GM18520 (cell line): ENCODE measurements around the gene CDC26.

Source experiments
- ATAC-seq: cut with Tn5 transposase; IDR thresholded peaks from one replicate; pipeline ENCODE4 v1.9.1; 2021; ENCODE audit not compliant: unreplicated experiment

CDC26 gene

DNA sequence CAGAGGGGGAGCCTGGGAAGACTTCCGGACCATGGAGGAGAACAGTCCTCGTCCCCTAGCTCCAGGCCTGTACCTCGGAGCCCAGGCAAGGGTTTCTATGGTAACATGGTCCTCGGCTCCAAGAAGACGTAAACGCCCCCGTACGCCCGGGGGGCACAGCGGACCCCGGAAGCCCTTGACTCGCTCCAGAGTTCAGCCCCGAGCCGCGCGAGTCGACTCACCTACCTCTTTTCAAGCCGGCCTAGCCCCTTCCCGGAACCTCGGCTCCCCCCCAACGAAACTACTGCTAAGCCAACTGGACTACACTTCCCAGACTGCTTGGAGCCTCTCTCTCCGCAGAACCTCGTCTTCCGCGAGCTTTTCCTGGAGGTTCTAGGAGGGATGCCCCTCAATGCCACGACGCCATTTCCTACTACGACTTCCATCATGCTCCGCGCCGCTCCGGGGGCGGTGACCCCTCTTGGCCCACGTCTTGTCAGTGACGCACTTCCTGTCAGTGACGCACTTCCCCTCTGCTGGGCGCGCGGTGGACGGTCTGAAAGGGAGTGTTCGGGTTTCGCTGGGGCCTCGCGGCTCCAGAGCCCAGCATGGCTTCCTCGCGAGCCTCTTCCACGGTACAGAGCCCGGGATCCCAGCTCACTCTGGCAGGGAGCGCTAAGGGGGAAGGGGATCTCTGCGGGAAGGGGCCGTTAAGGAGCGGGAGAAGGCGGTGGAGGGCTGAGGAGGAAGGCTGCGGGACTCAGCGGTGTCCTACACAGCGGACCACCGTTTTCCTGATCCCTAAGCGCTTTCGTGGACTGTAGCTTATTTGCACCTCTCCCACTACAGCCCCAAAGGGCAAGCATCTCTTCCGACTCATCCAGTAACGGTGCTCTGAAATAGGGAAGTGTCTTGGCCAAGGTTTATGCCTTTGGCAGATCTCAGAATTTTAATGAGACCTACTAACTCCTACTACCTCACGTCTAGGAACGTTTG, at the start of gene CDC26, which contains the start of gene PRPF4:
Gene CDC26 (minus strand): TSS at position 416 of the 975 bp plus-strand sequence. CDS start 3,065 bp downstream, outside the sequence.
Gene PRPF4 (plus strand): TSS at position 502 of the 975 bp plus-strand sequence. CDS start 86 bp downstream, at position 588.
- ATAC-seq: peak; percentile 97

DNA sequence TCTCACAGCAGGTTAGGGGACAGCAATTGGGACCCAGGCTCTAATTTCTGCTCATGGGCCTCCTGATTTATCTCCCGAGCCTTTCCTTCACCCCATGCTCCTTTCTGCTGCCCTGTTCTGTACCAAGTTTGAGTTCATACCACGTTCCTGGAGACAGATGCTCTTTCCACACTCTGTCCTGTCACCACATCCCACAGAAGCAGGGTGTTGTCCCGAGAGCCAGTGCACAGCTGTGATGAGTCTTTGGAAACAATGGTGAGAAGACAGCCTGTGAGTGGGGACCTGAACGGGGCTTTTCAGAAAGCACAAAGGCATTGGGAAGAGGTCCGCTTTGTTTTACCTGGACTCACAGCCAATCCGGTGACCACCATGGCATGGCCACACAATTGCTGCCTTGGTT, 47.3 kb upstream of the CDC26 start:
- no peak for ATAC-seq

DNA sequence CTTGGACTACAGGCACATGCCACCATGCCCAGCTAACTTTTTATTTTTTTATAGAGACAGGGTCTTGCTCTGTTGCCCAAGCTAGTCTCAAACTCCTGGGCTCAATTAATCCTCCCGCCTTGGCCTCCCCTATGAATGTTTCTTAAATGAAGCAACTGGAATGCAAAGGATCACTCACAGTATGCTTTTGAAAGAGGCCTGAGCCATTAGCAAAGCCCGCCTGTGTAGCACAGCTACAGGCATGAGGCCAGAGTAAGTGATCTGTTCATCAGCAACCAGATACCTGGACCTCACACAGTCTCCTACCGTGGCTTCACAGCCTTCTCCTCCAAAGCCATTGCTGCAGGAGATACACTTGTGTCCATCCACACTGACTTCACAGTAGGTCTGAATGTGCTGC, 44.7 kb upstream of the CDC26 start:
- no peak for ATAC-seq

DNA sequence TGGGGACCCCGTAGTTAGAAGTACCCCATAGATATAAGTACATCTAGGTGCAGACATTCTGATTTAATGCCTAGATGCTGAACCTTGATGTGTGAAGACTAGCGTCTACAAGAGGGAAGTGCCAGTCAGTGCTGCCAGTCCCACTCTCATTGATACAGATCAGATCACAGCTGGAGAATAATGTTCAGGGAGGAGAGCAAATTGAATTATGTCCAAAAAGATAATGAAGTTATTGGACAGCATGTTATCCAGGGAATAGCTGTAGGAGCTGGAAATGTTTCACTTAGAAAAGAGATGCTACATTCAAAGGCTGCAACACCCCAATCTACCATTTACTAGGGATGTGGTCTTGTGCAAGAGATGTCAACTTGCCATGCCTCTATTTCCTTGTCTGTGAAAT, 43.7 kb upstream of the CDC26 start:
- ATAC-seq: no peak

DNA sequence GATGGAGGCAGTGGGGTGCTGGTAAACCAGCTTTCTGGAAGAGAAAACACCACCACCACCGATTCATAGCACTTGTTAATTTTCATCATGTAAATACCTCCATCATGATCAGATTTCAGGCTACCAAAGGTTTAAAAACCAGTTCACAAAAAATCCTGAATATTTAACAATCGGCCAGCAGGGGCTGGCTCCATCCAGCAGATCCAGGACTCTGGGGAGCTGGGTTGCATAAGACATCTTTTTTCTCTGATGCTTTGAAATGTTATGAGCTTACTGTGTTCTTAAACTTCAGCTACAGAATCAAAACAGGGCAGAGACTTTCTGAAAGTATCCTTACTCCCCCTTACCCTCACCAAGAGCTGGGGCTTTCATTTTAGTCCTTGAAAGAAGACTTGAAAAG, 42.4 kb upstream of the CDC26 start:
- no peak for ATAC-seq

DNA sequence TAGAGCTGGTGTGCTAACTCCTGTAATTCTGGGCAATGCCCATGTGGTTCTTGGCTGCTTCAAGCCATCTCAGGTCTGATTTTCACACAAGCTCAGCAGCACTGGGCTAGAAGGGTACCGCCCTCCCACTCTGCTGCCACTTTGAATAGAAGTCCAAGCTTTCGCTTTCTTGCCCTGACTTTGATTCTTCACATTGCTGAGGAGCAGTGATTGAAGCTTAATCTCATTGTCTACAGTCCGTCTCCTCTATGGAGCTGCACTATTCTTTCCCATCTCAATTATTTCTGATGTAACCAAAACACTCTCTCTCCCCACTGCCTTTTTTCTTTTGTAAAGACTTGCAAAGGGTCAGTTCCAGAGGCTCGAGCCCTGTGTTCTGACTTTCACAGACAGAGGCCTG, 40.7 kb upstream of the CDC26 start:
- ATAC-seq: no peak

DNA sequence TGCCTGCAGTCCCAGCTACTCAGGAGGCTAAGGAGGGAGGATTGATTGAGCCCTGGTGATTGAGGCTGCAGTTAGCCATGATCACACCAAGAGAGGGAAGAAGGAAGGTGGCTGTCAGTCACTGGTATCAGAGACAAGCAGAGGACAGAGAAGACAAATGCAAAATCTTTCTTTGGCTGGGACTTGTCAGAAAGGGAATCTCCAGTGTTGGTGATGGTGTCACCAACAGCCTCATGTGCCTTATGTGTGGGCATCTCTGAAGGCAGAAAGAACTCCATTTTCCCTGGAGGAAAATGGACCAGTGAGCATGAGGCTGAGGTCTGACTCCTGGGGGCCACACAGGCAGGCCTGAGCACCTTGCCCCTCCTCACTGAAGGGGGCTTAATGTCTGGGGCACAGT, 39.9 kb upstream of the CDC26 start:
- no peak for ATAC-seq

DNA sequence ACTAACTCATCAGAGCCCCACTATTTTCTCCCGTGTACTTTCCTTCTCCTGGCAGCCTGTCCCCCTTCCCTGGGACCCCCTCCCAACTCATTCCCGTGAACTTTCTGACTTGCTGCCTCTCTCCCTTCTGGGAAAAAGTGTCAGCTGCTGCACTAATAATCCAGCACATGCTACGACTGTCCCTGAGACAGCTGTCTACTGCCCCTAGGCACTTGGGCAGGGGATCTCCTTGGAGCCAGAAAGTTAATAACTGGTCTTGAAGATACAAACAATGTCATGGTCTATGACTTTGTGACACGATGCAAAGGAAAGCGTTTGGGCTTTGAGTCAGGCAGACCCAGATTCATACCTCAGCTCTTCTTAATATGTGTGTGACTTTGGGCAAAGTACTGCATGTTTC, 37.9 kb upstream of the CDC26 start:
- ATAC-seq: no peak

DNA sequence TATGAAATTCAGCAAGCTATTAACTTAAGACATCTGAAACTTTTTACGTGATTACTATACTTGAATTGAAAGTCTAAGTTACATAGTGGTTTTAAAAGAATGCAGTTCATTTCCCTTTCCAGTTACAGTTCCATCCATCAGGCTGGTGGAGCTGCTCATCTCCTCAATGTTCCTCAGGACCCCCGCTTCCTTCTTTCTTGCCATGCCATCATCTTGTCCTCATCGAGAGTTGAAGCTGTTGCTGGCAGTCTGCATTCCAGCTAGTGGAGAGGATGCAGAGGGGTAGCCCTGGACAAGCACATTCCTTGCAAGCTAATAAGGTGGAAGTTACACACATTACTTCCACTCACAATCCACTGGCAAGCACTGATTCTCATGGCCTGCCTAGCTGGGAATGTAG, 36.6 kb upstream of the CDC26 start:
- ATAC-seq: no peak

DNA sequence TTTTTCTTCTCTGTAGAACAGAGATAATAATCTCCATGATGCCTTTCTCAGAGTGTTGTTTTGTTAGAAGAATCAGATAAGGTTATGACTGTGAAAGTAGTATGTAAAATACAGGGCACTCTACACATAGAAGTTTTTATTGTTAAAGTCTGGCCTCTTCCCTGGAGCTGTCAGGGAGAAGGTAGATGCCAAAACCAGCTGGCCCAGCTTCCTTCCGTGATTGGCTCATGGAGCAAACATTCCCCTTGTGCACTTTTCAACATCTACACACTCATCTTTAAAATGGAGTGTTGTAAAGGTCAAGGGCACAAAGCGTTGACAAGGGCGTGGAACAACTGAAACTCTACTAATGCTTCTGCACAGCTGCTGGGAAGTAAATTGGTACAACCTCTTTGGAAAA, 35.2 kb upstream of the CDC26 start:
- ATAC-seq: no peak

DNA sequence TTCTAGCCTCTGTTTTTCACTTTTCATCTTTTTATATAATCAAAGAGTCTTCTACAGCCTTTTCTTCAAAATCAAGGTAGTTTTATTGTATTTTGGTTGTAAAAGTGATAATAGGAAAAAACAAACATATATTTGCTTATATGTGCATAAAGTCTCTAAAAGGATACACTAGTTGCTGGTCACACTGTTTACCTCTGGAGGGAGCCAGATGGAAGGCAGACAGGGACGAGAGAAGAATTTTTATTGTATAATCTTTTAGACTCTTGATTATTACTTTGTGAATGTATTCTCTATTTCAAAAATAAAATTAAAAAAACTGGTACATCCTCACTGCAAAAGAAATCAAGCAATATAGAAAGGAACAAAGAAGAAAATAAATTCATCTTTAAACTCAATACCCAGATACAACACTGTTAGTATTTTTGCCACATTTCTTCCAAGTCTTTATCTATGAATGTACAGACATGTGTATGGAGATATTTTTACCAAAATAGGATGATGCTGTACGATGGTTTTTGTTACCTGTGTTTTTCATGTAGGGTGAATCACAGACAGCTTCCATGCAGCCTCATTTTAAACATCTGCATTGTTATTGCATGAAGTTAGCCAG, 33.9 kb upstream of the CDC26 start:
- ATAC-seq: no peak

DNA sequence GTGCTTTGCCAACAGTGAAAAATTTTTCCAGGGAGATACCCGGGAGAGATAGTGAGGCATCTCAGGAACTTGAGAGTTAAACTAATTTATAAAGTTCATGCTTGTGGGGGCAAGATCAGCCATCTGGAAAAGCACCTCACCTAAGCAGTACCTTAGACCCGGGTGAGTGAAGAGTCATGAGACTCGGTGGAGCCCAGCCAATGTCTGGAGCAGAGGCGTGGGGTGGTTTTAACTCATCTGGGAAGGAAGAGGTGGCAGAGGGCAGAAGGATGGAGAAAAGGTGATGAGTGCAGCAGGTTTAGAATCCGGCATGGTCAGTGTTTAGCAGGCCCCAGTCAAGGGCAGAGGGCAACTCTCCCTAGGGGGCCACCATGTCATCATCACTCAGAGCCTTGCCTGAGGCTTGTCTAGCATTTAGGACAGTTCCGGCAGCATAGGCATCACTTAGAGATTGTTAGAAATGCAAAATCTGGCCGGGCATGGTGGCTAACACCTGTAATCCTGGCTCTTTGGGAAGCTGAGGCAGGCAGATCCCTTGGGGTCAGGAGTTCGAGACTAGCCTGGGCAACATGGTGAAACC, 32.1 kb upstream of the CDC26 start:
- no peak for ATAC-seq

DNA sequence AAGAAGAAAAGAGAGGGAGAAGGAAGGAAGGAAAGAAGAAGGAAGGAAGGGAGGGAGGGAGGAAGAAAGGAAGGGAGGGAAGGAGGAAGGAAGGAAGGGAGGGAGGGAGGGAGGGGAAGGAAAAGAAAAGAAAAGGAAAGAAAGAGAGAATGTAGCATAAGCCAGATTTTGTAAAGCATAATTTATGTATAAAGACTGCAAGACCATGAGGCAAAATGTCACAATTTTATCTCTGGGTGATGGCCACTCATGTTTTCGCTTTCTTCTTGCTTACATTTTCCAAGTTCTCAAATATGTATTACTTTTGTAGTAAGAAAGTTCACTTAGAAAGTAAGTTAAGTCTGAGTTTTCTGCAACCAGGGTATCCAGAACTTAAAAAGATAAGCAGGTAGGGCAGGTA, 31.2 kb upstream of the CDC26 start:
- ATAC-seq: no peak

DNA sequence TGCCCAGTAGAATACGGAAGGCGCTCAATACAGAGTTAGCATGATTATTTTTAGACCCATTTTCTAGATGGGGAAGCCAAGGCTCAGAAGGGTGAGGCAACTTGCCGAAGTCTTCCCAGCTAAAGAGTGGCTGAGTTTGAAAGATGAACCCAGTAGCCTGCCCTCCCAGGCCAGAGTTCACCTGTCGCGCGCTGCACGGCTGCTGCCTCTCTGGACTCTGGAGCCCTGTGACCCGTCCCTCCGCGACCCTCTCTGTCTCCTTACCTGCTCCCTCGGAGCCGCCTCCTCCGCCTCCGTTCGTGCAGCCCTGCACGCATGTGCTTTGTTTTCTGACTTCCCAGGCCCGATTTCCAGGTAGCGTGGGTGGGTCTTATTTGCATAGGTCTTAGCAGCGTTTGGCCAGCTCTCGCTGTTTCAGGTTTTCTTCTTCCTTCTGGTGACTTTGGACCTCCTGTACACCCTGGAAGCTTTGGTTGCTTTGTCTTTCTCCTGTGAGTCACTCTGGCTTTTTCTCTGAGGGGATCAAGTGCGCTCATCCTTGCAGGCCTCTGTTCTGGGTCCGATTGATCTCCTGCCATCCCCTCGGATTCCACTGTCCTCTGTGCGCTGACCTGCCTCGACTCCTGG, 27.5 kb upstream of the CDC26 start, which contains the start of gene RNF183:
Gene RNF183 (minus strand): TSS at position 585 of the 627 bp plus-strand sequence. CDS start 5,192 bp downstream, outside the sequence.
- ATAC-seq: no peak

DNA sequence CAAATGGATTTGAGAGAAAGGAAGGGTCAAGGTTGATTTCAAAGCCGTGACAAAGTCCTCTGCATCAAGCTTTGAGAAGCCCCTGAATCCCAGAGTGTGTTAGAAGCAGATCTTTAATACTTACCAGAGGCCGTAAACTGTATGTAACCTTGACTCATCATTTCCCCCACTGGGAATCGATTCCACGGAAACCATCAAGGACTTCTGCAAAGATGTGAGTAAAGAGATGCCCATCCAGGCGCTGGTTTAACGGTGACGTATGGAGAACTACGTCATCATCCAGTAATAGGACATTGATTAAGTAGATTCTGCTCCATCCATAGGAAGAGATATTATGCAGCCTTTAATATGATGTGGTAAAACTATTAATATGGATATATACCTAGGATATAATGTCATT, 26.2 kb upstream of the CDC26 start:
- no peak for ATAC-seq

DNA sequence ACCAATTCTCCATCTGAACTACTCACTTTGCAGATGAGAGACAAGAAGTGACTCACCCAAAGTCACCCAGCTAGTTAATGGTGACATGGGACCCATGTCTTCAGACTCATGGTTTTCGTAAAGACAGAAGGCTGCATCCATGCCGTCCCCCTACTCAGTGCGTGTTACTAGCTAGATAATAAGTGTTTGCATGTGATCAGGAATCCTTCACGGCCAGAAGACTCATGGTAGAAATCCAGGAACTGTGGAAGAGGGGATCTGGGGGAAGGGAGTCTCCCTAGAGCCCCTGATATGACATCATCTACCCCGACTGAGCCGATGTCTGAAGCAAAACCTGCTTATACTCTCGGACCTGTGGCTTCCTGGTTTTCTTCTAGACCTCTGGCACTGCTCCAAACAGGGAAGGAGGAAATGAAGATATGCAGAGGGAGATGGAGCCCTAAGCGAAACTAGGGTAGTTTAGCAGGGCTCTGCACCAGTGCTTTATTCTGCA, 24.5 kb upstream of the CDC26 start:
- no peak for ATAC-seq

DNA sequence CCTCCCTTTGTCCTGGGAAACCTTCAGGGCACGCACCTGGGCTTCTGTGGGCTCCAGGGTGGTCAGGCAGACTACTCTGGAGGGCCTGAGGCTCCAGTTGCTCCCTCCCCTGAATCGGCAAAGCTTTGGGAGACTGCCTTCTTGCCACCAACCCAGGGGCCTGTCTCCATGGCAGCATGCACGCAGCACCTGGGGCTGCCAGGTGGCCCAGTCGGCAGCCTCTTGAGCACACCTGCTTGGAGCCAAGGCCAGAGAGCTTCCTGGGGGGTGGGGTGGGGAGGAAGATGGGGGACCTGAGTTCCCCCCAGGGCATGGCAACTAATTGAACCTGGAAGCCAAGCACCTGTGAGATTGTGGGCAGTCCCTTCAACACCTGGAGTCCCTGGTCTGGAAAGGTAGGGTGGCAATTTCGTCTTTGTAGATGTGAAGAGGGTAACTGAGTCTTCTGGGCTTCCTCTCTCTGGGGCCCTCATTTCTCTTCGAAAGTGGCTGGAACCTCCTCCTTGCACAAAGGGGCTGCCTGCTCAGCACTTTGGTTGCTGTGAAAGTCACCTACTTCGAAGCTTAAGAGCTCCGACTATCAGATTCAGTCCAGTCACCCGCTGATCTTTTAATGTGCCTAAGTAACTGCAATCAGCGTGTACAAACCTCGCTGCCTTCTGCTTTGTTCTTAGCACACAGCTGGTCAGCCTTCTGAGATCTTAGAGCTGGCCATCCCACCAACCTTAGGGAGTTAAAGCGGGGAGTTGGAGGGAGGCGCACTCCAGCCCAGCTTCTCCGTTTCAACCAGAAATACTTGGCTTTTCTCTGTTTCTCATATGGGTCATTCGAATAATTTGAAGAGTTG, 23.8 kb upstream of the CDC26 start:
- no peak for ATAC-seq

DNA sequence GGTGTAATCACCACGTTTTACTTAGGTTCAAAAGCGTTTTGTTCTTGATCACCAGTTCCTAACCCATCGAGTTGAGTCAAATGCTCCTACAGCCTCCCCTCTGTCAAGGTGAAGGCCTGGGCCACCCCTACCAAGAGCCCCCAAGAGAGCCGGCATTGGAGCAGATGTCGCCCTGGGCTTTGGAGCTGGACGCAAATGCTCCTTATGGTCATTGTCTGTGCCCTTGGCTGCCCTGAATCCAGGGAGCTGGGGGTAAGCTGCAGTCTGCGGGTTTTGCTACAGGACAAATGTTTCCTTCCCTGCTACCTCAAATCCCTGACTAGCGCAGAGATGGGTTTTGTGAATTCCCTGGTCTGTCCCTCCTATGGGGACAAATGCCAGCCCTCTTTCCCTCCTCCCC, 22.9 kb upstream of the CDC26 start:
- no peak for ATAC-seq

DNA sequence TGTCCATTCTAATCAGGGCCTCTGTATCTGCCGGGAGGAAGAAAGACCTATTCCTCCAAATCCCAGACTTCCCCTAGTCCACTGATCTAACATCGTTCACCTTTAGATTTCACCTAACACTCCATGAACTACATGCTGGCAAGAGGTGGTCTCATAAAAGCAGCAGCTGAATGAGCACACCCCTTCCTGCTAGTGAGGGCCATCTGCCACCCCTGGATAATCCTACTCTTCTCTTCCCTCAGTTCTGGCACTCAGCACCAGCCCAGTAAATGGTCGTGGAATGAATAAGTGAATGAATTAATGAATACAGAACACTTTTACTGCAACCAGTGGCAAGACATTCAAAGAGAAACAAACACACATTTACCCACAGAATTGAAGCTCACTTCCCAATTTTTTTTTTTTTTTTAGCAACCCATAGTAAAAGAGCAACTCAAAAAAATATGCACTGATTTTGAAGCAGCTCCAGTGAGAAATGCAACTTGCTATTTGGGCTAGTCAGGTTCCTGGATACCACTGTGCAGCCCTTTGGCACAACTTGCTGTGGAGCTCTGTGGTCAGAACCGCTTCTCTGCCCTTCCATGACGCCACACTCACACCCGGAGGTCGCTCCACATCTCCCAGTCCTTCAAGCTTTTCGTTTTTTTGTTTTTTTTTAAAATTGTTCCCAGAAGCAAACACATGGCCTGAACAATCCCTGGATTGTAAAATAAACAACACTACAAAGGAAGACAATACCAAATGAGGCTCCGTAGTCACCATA, 21.6 kb upstream of the CDC26 start:
- no peak for ATAC-seq
